HepG2 (cell line): ENCODE results near the gene ACOXL.
"Not testable (repeated sequence)": the region's sequence is repeated elsewhere in the genome, so short reads cannot be mapped to it uniquely, and the experiment has no call there.

Experiments used
- ISL2 ChIP-seq: sonication (generic); formaldehyde crosslinking; IDR thresholded peaks from 2 replicates; pipeline ENCODE4 v1.5.0; 2020; ENCODE audit warnings: missing genetic modification reagents
- NFRKB ChIP-seq: fragments of 450-650 bp; IDR thresholded peaks from 2 replicates; pipeline ENCODE4 v1.6.1; 2017
- RAD21 ChIP-seq: fragments of 450-650 bp; formaldehyde crosslinking; IDR thresholded peaks from 2 replicates; pipeline ENCODE4 v1.5.0; 2020; ENCODE audit warnings: mild to moderate bottlenecking
- SP2 ChIP-seq: sonication (generic); formaldehyde crosslinking; IDR thresholded peaks from 2 replicates; pipeline ENCODE4 v1.5.1; 2020; ENCODE audit warnings: mild to moderate bottlenecking, missing genetic modification reagents
- XRCC5 ChIP-seq: fragments of 200-400 bp; formaldehyde crosslinking; optimal IDR thresholded peaks from 2 replicates; pipeline ENCODE3; 2017; ENCODE audit warnings: mild to moderate bottlenecking, low read length
- ZSCAN30 ChIP-seq: sonication (generic); formaldehyde crosslinking; IDR thresholded peaks from 2 replicates; pipeline ENCODE4 v1.5.0; 2020; ENCODE audit warnings: mild to moderate bottlenecking, missing genetic modification reagents
- TF ChIP-seq, protein P1 (sequence below): sonication (generic); formaldehyde crosslinking; IDR thresholded peaks from 2 replicates; pipeline ENCODE4 v1.8.0; 2022; ENCODE audit warnings: mild to moderate bottlenecking, missing genetic modification reagents, borderline replicate concordance
- TF ChIP-seq, protein P2 (sequence below), 2 experiments: sonication (generic) in 1 of 2; formaldehyde crosslinking in 1 of 2; IDR thresholded peaks; 2 replicates each; pipeline versions ENCODE4 v1.5.1 to v1.6.1; 2011 to 2020; ENCODE audit warnings: borderline replicate concordance in 1 of 2, low read depth in 1 of 2, low read length in 1 of 2, mild to moderate bottlenecking in 1 of 2, missing genetic modification reagents in 1 of 2, moderate library complexity in 1 of 2
- TF ChIP-seq, protein P3 (sequence below): sonication (generic); formaldehyde crosslinking; IDR thresholded peaks from 2 replicates; pipeline ENCODE4 v1.5.0; 2020; ENCODE audit warnings: mild to moderate bottlenecking, missing genetic modification reagents, moderate library complexity

DNA sequence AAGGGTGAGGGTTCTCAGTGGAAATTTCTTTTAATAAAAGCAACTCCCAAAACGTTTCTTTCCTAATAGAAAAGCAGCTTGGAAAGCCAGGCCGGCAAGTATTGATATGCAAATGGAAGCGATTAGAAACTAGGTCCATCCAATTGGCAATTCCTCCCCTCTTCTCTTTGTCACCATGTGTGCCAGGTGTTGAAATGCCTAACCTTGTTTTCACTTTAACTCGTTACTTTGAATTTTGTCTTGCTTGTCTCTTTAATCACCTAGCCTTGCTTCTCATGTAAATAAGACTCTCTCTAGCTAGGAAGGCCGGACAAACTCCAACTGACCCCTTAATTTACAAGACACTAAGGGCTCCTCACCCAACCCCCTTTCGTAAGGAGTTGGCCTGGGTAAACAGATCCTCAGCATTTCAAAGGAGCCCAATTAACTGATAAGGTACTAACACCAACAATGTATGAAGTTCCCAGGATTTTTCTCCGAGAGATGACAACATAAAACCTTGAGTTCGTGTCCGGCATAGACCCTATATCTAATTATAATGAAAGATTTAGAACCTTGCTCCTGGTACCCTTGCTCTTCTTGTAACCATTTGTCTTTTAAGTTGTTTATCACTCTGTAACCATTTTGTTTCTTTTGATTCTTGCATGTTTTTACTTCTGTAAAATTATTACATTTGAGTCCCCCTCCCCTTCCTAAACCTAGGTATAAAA, 44.4 kb upstream of the ACOXL start:
- not testable (repeated sequence) for TF ChIP-seq SP2; NFRKB; XRCC5; ISL2; RAD21 (CRISPR knock-in tag); ZSCAN30 (CRISPR knock-in tag)
- TF ChIP-seq, protein P1, sequence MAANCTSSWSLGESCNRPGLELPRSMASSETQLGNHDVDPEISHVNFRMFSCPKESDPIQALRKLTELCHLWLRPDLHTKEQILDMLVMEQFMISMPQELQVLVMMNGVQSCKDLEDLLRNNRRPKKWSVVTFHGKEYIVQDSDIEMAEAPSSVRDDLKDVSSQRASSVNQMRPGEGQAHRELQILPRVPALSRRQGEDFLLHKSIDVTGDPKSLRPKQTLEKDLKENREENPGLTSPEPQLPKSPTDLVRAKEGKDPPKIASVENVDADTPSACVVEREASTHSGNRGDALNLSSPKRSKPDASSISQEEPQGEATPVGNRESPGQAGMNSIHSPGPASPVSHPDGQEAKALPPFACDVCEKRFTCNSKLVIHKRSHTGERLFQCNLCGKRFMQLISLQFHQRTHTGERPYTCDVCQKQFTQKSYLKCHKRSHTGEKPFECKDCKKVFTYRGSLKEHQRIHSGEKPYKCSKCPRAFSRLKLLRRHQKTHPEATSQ (CRISPR knock-in tag): not testable (repeated sequence)
- TF ChIP-seq, protein P2, sequence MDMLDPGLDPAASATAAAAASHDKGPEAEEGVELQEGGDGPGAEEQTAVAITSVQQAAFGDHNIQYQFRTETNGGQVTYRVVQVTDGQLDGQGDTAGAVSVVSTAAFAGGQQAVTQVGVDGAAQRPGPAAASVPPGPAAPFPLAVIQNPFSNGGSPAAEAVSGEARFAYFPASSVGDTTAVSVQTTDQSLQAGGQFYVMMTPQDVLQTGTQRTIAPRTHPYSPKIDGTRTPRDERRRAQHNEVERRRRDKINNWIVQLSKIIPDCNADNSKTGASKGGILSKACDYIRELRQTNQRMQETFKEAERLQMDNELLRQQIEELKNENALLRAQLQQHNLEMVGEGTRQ (IDR thresholded peaks at IDR 0.05; ENCODE audit: low read depth, low read length): not testable (repeated sequence)
- TF ChIP-seq, protein P2 (CRISPR knock-in tag; IDR thresholded peaks at IDR 0.05; ENCODE audit: borderline replicate concordance): not testable (repeated sequence)
- TF ChIP-seq, protein P3, sequence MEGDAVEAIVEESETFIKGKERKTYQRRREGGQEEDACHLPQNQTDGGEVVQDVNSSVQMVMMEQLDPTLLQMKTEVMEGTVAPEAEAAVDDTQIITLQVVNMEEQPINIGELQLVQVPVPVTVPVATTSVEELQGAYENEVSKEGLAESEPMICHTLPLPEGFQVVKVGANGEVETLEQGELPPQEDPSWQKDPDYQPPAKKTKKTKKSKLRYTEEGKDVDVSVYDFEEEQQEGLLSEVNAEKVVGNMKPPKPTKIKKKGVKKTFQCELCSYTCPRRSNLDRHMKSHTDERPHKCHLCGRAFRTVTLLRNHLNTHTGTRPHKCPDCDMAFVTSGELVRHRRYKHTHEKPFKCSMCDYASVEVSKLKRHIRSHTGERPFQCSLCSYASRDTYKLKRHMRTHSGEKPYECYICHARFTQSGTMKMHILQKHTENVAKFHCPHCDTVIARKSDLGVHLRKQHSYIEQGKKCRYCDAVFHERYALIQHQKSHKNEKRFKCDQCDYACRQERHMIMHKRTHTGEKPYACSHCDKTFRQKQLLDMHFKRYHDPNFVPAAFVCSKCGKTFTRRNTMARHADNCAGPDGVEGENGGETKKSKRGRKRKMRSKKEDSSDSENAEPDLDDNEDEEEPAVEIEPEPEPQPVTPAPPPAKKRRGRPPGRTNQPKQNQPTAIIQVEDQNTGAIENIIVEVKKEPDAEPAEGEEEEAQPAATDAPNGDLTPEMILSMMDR (CRISPR knock-in tag): not testable (repeated sequence)
